GM10248 (cell line): ENCODE data around the gene LCN15.

ENCODE experiments used
- CTCF ChIA-PET: fragments of 300-600 bp; sonication (Branson Sonifier 250); formaldehyde crosslinking; extraction: SDS; loops from one replicate; lab custom pipeline; 2021; ENCODE audit warnings: antibody characterized with exemption; lab: Yijun Ruan, JAX
- POLR2A ChIA-PET: fragments of 350-650 bp; sonication (Branson Sonifier 250); formaldehyde crosslinking; extraction: SDS; loops from one replicate; lab custom pipeline; 2020; ENCODE audit warnings: antibody characterized with exemption; lab: Yijun Ruan, JAX
- DNase-seq: peaks from one replicate; pipeline ENCODE4 v3.0.0; 2012; ENCODE audit errors: extremely low spot score
- TF ChIP-seq, protein P1 (sequence below): IDR thresholded peaks from 2 replicates; pipeline ENCODE4 v1.5.1; 2012; ENCODE audit warnings: mild to moderate bottlenecking, low read depth; ENCODE audit errors: extremely low read depth, missing control alignments, control extremely low read depth

Gene LCN15

GRCh38 chr9:136760424-136760823 is 3.9 kb downstream of the LCN15 start:
- ChIA-PET POLR2A (no interaction called here), CTCF (interaction anchor here (1.2 to 5.2 kb wide), 5 partner anchors 14 to 31 kb away, joined by 3 to 24 read pairs (median 17); partner anchors contain the start of gene LCN10)
- no peak for DNase-seq
- TF ChIP-seq, protein P1, sequence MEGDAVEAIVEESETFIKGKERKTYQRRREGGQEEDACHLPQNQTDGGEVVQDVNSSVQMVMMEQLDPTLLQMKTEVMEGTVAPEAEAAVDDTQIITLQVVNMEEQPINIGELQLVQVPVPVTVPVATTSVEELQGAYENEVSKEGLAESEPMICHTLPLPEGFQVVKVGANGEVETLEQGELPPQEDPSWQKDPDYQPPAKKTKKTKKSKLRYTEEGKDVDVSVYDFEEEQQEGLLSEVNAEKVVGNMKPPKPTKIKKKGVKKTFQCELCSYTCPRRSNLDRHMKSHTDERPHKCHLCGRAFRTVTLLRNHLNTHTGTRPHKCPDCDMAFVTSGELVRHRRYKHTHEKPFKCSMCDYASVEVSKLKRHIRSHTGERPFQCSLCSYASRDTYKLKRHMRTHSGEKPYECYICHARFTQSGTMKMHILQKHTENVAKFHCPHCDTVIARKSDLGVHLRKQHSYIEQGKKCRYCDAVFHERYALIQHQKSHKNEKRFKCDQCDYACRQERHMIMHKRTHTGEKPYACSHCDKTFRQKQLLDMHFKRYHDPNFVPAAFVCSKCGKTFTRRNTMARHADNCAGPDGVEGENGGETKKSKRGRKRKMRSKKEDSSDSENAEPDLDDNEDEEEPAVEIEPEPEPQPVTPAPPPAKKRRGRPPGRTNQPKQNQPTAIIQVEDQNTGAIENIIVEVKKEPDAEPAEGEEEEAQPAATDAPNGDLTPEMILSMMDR = no peak

DNA sequence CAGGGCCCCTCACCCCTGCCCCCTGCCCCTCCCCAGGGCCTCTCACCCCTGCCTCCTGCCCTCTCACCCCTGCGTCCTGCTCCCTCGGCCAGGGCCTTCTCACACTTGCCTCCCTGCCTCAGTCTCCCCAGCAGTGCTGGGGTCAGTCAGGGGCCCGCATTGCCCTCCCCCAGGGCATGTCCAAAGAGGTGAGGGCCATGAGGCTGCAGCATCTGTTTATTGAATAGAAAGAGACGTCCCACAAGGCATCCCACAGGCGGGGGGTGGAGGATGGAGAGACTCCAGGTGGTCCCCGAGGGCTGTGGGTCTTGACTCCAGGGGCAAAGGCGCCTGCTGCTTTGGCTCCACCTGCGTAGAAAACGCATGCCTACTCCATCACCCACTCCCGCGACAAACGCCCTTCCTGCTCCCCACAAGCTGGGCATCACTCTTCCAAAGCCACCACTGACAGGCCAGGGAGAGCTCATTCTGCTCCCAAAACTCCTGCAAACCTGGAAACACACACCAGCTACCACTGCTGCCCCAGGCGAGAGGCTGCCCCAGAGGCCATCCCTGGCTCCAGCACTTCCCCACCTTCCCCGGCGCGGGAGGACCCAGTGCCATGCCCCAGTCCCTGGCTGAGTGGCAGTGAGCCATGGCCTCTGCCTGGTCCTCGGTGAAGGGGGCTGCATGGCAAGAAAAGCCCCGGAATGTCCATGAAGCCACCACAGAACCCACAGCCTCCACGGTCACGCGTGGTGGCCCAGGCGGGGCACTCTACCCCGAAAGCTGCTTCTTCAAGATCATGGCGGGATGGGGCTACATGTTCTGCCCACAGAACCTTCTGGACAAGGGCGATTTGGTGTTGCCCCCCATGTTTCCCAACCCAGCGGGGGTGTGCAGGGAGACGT is 4.6 kb downstream of the LCN15 start:
- DNase-seq = no peak
- TF ChIP-seq, protein P1 = no peak
- ChIA-PET CTCF (interaction anchor here (1.2 to 5.2 kb wide), 5 partner anchors 15 to 31 kb away, joined by 3 to 24 read pairs (median 17); partner anchors contain the start of gene LCN10), POLR2A (no interaction called here)

GRCh38 chr9:136759001-136759400 is 5.3 kb downstream of the LCN15 start:
- ChIA-PET CTCF (interaction anchor here (3.9 to 5.2 kb wide), 3 partner anchors 17 to 30 kb away, joined by 17 to 24 read pairs (median 20); partner anchors contain the start of gene LCN10), POLR2A (no interaction called here)
- no peak for DNase-seq
- TF ChIP-seq, protein P1 = no peak

DNA sequence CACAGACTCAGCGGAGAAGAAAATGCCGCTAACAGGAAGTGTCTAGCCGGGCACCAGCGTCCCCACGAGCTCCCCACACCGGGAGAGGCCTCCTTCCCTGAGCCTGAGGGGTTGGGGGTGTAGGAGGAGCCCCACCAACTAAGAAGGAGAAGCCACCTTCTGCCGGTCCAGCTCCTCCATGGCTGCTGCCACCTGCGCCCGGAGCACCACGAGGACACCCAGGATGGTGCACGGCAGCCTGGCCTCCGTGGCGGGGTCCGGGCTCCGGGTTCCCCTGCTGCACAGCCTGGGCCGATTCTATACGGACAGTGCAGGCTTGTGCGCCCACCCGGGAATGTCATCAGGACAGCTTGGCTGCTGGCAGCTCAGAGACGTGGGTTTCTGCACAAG is 6.6 kb downstream of the LCN15 start:
- DNase-seq = no peak
- ChIA-PET CTCF (interaction anchor here (1.0 to 5.2 kb wide), 8 partner anchors 9 to 103 kb away, joined by 3 to 24 read pairs (median 4); partner anchors contain the start of gene LCN10), POLR2A (interaction anchor here (0.5 kb wide), 1 partner anchor 27 kb away, joined by 4 read pairs; no protein-coding TSS in a partner anchor)

DNA sequence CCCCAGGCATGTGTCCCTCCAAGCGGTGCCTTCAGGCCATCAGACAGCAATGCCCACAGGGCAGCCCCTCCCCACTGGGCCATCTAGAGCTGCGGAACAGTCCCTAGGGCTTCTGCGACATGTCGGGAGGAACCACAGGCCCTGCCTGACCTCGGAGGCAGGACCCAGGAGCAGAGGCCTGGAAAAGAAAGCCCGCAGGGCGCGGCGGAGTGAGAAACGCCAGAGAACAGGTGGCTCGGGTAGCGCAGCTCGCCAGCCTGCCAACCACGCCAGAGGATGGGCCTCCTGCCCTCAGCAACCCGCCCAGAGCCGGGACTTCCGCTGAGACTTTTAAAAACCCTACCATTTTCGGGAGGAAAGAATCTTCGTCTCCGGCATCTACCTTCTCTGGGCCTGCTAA is 7.0 kb downstream of the LCN15 start:
- CTCF ChIA-PET = interaction anchor here (1.0 to 5.2 kb wide), 8 partner anchors 9 to 103 kb away, joined by 3 to 24 read pairs (median 4); partner anchors contain the start of gene LCN10
- no peak for DNase-seq
- TF ChIP-seq, protein P1 = no peak
- POLR2A ChIA-PET = interaction anchor here (0.5 kb wide), 1 partner anchor 26 kb away, joined by 4 read pairs; no protein-coding TSS in a partner anchor

More for the DNA sequence above, 6.6 kb downstream of the LCN15 start:
- TF ChIP-seq, protein P1 = no peak

- no peak for DNase-seq
- POLR2A ChIA-PET = no interaction called here
- TF ChIP-seq, protein P1 = no peak
- CTCF ChIA-PET = interaction anchor here (1.3 to 5.1 kb wide), 3 partner anchors 12 to 28 kb away, joined by 3 to 20 read pairs (median 6); no protein-coding TSS in a partner anchor
Measured at GRCh38 chr9:136756836-136757235, 7.5 kb downstream of the LCN15 start.
